ENCODE data around the gene WDR86. TPM values are rescaled to one million over a fixed set of nuclear protein-coding genes. Genes with fewer than 3 reads are reported as not detected.

WDR86 gene
- total and polyA plus RNA-seq, 2 of the 4 experiments (the other 2 are of a cell fraction): not detected

GRCh38 chr7:151411551-151411950 is 1.7 kb upstream of the WDR86 start:
- H3K27me3 ChIP-seq (ENCODE audit: control insufficient read depth, insufficient read depth, low read length): peaks cover 76% of the 10 kb centered on the region

More at GRCh38 chr7:151411551-151411950, 1.7 kb upstream of the WDR86 start:
- Histone ChIP-seq H3K79me1 (ENCODE audit: low read depth in 1 of 2, low read length in 2 of 2) (no peaks in the 10 kb centered on the region), H3K4me2 (ENCODE audit: low read depth, low read length) (no peak overlapping the region), H2BK120ac (ENCODE audit: low read depth, low read length) (no peak overlapping the region), H2BK15ac (ENCODE audit: low read depth, low read length) (no peak overlapping the region), H4K8ac (ENCODE audit: low read depth in 2 of 2, low read length in 2 of 2) (no peak overlapping the region), H3K56ac (ENCODE audit: extremely low read depth, insufficient read depth, low read length) (no peak overlapping the region), H3K9ac (ENCODE audit: low read depth, low read length) (no peak overlapping the region), H3K9me1 (ENCODE audit: insufficient read depth, low read length) (0 out of 2 replicates have a peak, but pooled peaks cover 3% of the 10 kb centered on the region), H3K27ac (ENCODE audit: insufficient read depth, low read length) (no peak overlapping the region), H3K23ac (ENCODE audit: low read depth, low read length) (no peak overlapping the region), H3K14ac (replicated peaks; ENCODE audit: low read depth, low read length) (no peak overlapping the region), H2AFZ (replicated peaks; ENCODE audit: low read length, poor library complexity) (no peak overlapping the region), H3K18ac (ENCODE audit: low read depth, low read length) (no peak overlapping the region), H2BK5ac (ENCODE audit: low read depth, low read length, poor library complexity, severe bottlenecking) (no peak overlapping the region), H4K20me1 (ENCODE audit: insufficient read depth, low read length) (no peaks in the 10 kb centered on the region), H3K9me3 (ENCODE audit: control insufficient read depth, insufficient read depth, low read length) (no peaks in the 10 kb centered on the region; the same call in 1 of the 2 replicates), H3K4ac (ENCODE audit: low read depth, low read length) (no peak overlapping the region), H3K4me1 (ENCODE audit: control insufficient read depth, insufficient read depth, low read length) (no peaks in the 10 kb centered on the region; the same call in 1 of the 2 replicates), H2BK20ac (ENCODE audit: low read depth, low read length) (no peak overlapping the region), H2AK9ac (replicated peaks; ENCODE audit: low read depth, low read length, poor library complexity) (no peak overlapping the region), H3K4me3 (ENCODE audit: insufficient read depth, low read depth, low read length) (no peak overlapping the region), H2AK5ac (ENCODE audit: low read depth, low read length) (no peak overlapping the region), H4K91ac (ENCODE audit: insufficient read depth, low read depth, low read length) (no peak overlapping the region), H3K36me3 (ENCODE audit: control insufficient read depth, insufficient read depth, low read length) (no peaks in the 10 kb centered on the region), H4K5ac (ENCODE audit: low read depth, low read length) (no peak overlapping the region)
- dilution Hi-C loops (cut with HindIII; ENCODE audit: low sequenced_read_pairs, unreplicated experiment) (no loop called here), in situ Hi-C loops (cut with MboI; ENCODE audit: low sequenced_read_pairs) (no loop called here), intact Hi-C loops (cut with micrococcal nuclease) (no loop called here)
- WGBS, 2 experiments (ENCODE audit: extremely low coverage in 2 of 2, insufficient read length in 1 of 2): no CpG with 5 or more reads among the region's 6 CpGs
- POLR2A ChIA-PET (ENCODE audit: unreplicated experiment): interaction anchor here (0.7 kb wide), 2 partner anchors 11 to 30 kb away, joined by 5 read pairs; no protein-coding TSS in a partner anchor
- ATAC-seq (ENCODE audit: low read depth): no peak
- no TSS peak for BruUV-seq (replicated peaks)
- CTCF ChIA-PET: interaction anchor here (0.6 kb wide), 1 partner anchor 69 kb away, joined by 4 read pairs; no protein-coding TSS in a partner anchor
- no peak for DNase-seq
- TF ChIP-seq SMC3 (IDR thresholded peaks at IDR 0.05; ENCODE audit: low read depth, low read length) (no peak), MAZ (IDR thresholded peaks at IDR 0.05; ENCODE audit: borderline replicate concordance, low read depth, low read length) (no peak), CTCF (conservative IDR thresholded peaks at IDR 0.05; ENCODE audit: low read depth, low read length) (no peak), MXI1 (IDR thresholded peaks at IDR 0.05; ENCODE audit: borderline replicate concordance, low read depth, low read length) (no peak), RFX5 (IDR thresholded peaks at IDR 0.05; ENCODE audit: low read depth, low read length) (no peak), CHD1 (IDR thresholded peaks at IDR 0.05; ENCODE audit: low read depth, low read length) (no peak), RCOR1 (IDR thresholded peaks at IDR 0.05; ENCODE audit: insufficient replicate concordance, low read length) (no peak), NFE2L2 (IDR thresholded peaks at IDR 0.05; ENCODE audit: low read depth, low read length) (no peak), MAFK (IDR thresholded peaks at IDR 0.05; ENCODE audit: low read depth, low read length) (no peak), BHLHE40 (IDR thresholded peaks at IDR 0.05; ENCODE audit: low read depth, low read length) (no peak), CEBPB (IDR thresholded peaks at IDR 0.05; ENCODE audit: low read depth, low read length) (no peak), FOS (IDR thresholded peaks at IDR 0.05; ENCODE audit: low read depth, low read length) (no peak), USF2 (IDR thresholded peaks at IDR 0.05; ENCODE audit: low read depth, low read length) (no peak), ELK1 (IDR thresholded peaks at IDR 0.05; ENCODE audit: borderline replicate concordance, low read depth, low read length) (no peak), RAD21 (IDR thresholded peaks at IDR 0.05; ENCODE audit: low read length) (no peak), POLR2A (IDR thresholded peaks at IDR 0.05; ENCODE audit: low read depth, low read length) (no peak)
